AG10803 (cell line): ENCODE results near the gene TERB1.
"Not testable (repeated sequence)": the region's sequence is repeated elsewhere in the genome, so short reads cannot be mapped to it uniquely, and the experiment has no call there.

Experiments
- DNase-seq: peaks from one replicate; pipeline ENCODE4 v3.0.0; 2010; ENCODE audit warnings: low read depth
- H3K4me3 ChIP-seq: 2 replicates; pipeline ENCODE4 v1.5.1; 2011; ENCODE audit warnings: mild to moderate bottlenecking, low read length, control low read depth
- TF ChIP-seq, protein P1 (sequence below): conservative IDR thresholded peaks from 2 replicates; pipeline ENCODE4 v1.5.1; 2011; ENCODE audit warnings: mild to moderate bottlenecking, low read length, control low read depth, inconsistent platforms

Gene TERB1

GRCh38 chr16:66800856-66801255 is 528 bp downstream of the TERB1 start:
- H3K4me3 ChIP-seq = no peak overlapping the region
- TF ChIP-seq, protein P1, sequence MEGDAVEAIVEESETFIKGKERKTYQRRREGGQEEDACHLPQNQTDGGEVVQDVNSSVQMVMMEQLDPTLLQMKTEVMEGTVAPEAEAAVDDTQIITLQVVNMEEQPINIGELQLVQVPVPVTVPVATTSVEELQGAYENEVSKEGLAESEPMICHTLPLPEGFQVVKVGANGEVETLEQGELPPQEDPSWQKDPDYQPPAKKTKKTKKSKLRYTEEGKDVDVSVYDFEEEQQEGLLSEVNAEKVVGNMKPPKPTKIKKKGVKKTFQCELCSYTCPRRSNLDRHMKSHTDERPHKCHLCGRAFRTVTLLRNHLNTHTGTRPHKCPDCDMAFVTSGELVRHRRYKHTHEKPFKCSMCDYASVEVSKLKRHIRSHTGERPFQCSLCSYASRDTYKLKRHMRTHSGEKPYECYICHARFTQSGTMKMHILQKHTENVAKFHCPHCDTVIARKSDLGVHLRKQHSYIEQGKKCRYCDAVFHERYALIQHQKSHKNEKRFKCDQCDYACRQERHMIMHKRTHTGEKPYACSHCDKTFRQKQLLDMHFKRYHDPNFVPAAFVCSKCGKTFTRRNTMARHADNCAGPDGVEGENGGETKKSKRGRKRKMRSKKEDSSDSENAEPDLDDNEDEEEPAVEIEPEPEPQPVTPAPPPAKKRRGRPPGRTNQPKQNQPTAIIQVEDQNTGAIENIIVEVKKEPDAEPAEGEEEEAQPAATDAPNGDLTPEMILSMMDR = no peak
- DNase-seq = no peak

GRCh38 chr16:66798161-66798560 is 3.2 kb downstream of the TERB1 start:
- TF ChIP-seq, protein P1 = no peak
- no peak overlapping the region for H3K4me3 ChIP-seq
- peak; percentile 36 for DNase-seq

- H3K4me3 ChIP-seq, DNase-seq: not testable (repeated sequence)
Observed at GRCh38 chr16:66793984-66794383, 7.4 kb downstream of the TERB1 start.

DNA sequence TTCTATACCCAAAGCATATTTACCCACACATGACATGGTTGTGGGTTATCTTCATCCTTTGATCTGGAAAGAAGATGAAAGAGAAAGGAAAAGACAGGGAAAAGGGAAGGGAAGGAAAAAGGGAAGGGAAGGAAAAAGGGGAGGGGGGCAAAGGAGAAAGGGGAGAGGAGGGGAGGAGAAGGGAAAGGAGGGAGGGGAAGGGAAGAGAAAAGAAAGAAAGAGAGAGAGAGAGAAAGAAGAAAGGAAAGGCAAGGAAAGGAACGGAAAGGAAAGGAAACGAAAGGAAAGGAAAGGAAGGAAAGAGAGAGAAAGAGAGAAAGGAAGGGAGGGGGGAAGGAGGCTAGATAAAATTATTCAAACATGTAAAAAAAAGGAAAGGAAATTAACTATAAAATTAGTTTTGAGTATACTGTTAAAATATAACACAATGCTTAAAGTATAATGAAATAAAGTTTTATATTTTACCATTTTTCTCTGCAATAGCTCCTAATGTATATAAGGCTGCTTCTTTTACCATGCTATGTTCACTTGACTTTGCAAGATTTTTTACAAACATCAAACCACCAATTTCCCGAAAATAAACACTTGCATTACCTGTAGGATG is 11.2 kb downstream of the TERB1 start:
- H3K4me3 ChIP-seq = no peak overlapping the region
- TF ChIP-seq, protein P1 = no peak
- no peak for DNase-seq

- H3K4me3 ChIP-seq = no peak overlapping the region
- DNase-seq = no peak
- TF ChIP-seq, protein P1 = no peak
Observed at GRCh38 chr16:66787427-66787826, 14.0 kb downstream of the TERB1 start.

DNA sequence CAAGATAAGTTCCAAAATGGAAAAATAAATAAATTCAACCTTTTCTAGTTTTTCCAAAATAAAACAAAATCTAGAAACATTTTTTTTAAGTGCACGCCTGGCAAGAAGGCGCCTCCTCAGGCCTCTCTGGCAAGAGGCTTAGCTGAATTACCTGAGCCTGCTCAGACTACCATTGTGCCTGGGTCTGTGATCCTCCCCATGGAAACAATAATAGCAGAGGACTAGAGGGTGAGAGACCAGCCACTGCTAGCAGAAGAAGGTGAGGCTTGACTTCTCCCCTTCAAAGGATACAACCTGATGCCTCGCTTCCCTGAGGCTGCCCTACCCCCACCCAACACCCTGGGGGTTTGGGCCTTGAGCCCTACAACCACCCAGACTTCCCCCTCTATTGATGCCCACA is 14.8 kb downstream of the TERB1 start:
- H3K4me3 ChIP-seq = no peak overlapping the region
- DNase-seq = no peak
- TF ChIP-seq, protein P1 = no peak

DNA sequence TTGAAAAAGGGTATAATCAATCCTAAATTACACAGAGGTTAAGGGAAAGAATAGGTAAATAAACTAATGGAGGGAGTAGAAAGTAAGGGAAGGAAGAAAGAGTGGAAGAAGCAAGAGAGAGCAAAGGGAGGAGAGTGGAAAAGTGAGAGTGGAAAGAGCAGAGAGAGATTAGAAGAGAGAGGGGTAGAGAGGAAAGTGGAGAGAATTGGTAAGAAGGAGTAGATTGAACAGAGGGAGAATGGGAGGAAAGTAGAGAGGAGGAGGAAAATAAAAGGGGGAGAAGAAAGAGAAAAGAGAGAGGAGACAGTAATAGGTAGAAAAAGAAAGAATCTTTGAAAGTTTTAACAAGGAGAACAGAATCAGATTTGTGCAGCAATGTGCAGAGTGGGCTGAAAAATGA is 24.9 kb downstream of the TERB1 start:
- DNase-seq = no peak
- TF ChIP-seq, protein P1 = no peak
- no peak overlapping the region for H3K4me3 ChIP-seq

DNA sequence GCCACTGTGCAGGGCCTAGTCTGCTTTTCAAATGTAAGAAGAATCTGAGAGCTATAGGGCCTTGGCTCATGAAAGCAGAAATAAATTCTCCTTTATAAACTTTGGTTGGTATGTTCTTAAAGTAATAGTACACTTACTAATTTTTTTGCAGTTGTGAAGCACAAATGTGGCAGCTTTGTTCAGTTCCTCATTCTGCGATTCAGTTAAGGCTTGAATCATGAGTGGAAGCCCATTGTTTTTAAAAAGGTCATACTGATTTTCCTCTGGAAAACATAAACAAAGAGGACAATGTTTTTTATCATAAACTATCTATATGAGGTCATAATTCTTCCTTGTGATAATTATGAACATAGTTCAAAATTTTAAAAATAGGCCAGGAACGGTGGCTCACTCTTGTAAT is 26.4 kb downstream of the TERB1 start:
- DNase-seq = no peak
- TF ChIP-seq, protein P1 = no peak
- no peak overlapping the region for H3K4me3 ChIP-seq
